ENCODE data around the gene RAD52.
A peak's percentile ranks its signal among the peaks of the same experiment; 100 is the strongest.
"Not testable (repeated sequence)": the region's sequence is repeated elsewhere in the genome, so short reads cannot be mapped to it uniquely, and the experiment has no call there.

RAD52 gene

DNA sequence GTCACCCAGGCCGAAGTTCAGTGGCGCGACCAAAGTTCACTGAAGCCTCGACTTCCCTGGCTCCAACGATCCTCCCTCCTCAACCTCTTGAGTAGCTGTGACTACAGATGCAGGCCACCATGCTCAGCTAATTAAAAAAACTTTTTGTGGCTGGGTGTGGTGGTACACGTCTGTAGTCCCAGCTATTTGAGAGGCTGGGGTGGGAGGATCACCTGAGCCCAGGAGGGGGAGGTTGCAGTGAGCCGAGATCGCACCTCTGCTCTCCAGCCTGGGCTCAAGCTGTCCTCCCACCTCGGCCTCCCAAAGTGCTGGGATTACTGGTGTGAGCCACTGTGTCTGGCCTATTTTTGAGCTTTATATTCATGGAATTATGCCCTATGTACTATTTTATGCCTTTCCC lies 18.1 kb upstream of the RAD52 start:
- no peak for DNase-seq (ENCODE audit: low read depth)

DNA sequence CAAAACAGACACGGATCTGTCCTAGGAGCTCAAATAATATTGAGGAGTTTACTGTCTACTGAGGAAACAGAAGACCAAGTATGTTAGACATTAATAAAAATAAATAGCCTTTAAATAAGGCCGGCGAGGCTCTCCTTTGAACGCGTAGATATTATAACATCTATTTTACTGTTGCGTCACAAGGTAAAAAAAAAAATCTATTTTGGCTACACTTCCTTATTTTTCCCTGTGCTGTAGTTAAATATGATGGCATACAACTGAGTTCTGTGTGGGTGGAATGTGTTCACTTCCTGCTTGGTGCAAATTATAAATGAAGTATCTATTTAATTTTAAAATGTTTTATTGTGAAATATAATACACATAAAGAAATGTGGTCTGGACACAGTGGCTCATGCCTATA lies 17.2 kb upstream of the RAD52 start:
- DNase-seq (ENCODE audit: low read depth), result no peak

- no peak for DNase-seq (ENCODE audit: low read depth)
Observed at GRCh38 chr12:958588-959123, 9.2 kb upstream of the RAD52 start.

DNA sequence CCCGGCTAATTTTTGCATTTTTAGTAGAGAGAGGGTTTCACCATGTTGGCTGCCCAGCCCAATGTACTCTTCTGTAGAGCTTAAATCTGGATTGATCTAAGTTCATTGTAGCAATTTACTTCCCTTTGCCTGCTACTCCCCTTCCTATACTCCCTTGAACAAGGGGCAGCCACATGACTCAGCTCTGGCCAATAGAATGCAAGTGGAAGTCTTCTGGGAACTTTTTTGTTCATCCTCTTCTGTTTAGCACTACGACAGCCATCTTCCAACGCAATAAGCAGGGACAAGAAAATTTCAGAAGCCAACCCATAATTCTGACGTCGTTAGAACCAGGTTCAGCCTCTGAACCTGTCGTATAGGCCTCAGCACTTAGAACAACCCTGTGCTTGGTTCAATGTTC lies 6.4 kb upstream of the RAD52 start:
- DNase-seq (ENCODE audit: low read depth), result no peak

DNA sequence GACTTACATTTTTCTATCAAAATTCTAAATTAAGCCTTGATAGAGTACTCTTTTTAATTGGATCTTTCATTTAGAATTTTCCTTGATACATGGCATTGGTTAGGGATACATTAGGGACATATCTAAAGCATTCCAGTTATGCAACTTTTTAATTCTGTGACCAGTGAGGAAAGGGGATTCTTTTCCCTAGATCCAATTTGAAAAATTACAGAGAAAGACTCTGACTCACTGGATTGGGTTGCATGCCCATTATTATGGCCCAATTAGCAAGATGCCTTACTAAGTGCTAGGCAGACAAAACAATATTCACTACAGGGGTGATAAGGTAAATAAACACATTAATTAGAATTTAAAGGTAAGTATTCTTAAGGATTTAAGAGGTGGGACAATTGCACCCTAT lies 5.2 kb upstream of the RAD52 start:
- no peak for DNase-seq (ENCODE audit: low read depth)

- no peak for DNase-seq (ENCODE audit: low read depth)
Observed at GRCh38 chr12:953776-954175, 4.3 kb upstream of the RAD52 start.

DNA sequence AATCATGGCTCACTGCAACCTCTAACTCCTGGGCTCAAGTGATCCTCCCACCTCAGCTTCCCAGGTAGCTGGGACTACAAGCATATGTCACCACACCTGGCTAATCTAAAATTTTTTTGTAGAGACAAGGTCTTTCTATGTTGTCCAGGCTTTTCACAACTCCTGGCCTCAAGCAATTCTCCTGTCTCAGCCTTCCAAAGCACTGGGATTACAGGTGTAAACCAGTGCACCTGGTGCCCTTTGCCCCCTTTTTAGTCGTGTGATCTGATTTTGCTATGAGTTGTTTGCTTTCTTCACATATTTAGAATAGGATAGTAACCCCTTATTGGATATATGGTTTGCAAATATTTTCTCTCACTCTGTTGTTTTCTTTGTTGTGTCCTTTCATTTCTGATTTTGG lies 1.7 kb upstream of the RAD52 start:
- no peak for DNase-seq (ENCODE audit: low read depth)

DNA sequence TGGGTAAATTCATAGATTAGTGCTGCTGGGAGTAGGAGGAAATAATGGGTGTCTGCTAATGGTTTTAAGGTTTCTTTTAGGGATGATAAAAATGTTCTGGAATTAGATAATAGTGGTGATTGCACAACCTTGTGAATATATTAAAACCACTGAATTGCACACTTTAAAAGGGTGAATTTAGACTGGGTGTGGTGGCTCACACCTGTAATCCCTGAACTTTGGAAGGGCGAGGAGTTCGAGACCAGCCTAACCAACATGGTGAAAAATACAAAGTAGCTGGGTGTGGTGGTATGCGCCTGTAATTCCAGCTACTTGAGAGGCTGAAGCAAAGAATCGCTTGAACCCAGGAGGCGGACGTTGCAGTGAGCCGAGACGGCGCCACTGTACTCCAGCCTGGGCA lies 1.3 kb downstream of the RAD52 start:
- no peak for DNase-seq (ENCODE audit: low read depth)

DNA sequence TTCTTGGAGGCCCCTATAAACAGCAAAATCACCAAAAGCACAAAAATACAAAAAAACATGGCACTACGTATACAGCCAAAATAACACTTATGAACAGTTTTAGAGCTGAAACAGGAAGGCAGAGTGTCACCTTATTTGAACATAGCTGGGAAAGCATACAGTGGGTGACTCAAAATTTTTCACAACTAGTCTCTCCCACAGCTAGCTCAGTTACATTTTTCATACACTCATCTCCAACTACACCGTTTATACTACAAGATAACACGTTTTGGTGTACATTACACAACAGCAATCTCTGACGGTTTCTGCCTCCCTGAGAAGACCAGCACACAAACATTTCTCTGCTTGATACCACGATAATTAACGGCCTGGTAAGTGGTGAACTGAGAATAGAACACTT lies 2.9 kb downstream of the RAD52 start:
- DNase-seq (ENCODE audit: low read depth), result no peak

- no peak for DNase-seq (ENCODE audit: low read depth)
Observed at GRCh38 chr12:946212-946611, 3.3 kb downstream of the RAD52 start.

DNA sequence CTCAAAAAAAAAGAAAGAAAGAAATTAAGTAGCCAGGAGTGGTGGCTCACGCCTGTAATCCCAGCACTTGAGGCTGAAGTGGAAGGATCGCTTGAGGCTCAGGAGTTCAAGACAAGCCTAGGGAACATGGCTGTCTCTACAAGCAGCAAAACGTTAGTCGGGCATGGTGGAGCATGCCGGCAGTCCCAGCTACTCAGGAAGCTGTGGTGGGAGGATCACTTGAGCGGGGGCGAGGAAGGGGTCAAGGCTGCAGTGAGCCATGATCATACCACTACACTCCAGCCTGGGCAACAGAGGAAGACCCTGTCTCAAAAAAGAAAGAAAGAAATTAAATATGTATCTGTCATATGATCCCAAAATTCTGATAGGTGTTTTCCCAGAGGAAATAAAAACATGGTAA lies 5.3 kb downstream of the RAD52 start:
- DNase-seq (ENCODE audit: low read depth), result no peak

DNA sequence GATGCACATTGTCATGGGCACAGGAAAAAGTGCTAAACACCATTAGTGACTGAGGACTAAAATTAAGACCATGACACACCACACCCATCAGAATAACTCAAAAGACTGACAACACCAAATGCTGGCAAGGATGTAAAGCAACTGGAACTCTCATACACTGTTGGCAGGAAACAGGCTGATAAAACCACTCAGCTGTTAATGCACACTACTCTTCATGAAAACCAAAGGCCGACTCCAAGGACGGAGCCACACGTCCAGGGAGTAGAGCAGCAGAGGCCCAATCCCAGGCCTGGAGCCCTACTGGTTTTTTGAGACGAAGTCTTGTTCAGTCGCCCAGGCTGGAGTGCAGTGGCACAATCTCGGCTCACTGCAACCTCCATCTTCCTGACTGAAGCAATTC lies 6.4 kb downstream of the RAD52 start:
- DNase-seq (ENCODE audit: low read depth), result no peak

- no peak for DNase-seq (ENCODE audit: low read depth)
Observed at GRCh38 chr12:938810-939209, 10.7 kb downstream of the RAD52 start.

DNA sequence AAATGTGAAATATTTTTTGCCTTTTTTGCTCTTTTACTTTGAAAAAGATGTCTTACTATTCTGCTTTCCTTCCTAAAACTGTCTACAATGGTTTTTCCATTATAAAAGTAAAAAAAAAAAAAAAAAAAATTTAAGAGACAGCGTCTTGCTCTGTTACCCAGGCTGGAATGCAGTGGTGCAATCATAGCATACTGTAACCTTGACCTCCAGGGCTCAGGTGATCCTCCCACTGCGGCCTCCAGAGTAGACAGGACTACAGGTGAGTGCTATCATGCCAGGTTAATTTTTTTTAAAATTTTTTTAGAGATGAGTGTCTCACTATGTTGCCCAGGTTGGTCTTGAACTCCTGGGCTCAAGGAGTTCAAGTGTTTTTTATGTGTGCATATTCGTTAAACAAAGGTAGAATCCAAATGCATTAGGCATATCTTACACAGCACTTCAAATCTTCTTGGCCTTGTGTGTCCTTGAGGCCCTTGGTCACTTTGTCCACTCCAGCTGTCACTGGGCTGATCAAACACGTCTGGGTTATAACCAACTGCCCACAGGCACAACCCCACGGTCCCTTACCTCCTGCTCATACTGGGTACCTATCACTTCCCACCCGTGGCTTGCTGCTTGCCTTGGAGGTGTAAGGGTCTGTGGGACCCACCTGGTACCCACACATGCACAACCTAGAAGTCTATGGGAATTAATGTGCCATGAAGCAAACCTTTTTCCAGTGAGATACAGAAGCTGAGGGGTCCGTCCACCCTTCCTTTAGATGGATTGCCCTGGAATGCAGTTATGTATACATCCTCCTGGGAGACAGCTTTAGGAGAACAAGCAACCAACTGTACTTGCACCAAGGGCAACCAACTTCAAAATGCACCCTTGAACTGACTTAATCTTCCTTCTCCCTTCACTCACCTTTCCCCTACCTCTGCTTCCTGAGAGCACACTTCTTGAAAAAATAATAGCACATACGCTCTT lies 12.8 kb downstream of the RAD52 start:
- DNase-seq (ENCODE audit: low read depth), result no peak

DNA sequence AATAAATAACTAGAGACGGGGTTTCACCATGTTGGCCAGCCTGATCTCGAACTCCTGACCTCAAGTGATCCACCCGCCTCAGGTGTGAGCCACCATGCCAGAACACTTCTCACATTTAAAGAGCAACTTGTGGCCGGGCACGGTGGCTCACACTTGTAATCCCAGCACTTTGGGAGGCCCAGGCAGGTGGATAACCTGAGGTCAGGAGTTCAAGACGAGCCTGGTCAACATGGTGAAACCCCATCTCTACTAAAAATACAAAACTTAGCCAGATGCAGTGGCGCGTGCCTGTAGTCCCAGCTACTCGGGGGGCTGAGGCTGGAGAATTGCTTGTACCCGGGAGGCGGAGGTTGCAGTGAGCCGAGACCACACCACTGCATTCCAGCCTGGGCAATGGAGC lies 13.6 kb downstream of the RAD52 start:
- not testable (repeated sequence) for DNase-seq (ENCODE audit: low read depth)

DNA sequence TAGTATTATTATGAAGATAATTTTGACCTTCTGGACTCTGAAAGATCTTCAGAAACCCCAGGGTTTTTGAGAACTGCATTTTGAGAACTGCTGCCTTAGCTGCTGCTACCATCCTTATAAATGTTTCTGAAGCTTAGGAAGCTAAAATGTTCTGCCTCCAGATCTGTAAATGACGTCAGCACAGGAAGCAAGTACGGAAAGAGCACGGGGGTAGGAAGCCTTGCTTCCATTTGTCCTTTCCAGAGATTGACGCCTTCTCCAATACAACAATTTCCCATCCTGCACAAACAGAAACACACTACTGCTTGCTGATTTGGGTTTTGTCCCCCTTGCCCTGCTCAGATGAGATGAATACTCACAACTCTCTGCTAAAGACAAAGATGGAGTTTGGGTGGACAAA lies 17.9 kb downstream of the RAD52 start:
- DNase-seq (ENCODE audit: low read depth), result no peak

DNA sequence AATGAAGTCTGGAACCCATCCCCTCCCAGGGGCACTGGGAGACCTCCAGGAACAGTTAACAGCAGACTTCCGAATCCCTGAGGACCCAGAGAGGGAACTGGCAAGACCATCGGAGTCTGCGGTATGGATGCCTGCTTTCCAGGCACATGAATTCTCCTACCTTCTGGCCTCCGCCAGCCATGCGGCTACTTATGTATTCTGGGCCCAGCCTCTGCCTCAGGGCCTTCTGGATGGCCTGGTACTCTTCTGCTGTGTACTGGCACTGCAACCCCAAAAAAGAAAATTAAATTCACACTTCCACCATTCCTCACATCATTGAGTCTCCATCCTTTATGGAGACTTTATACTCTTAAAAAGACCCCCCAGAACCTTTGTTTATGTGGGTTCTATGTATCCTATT lies 18.4 kb downstream of the RAD52 start:
- no peak for DNase-seq (ENCODE audit: low read depth)

GRCh38 chr12:926641-927040 lies 22.9 kb downstream of the RAD52 start:
- DNase-seq (ENCODE audit: low read depth), result no peak

DNA sequence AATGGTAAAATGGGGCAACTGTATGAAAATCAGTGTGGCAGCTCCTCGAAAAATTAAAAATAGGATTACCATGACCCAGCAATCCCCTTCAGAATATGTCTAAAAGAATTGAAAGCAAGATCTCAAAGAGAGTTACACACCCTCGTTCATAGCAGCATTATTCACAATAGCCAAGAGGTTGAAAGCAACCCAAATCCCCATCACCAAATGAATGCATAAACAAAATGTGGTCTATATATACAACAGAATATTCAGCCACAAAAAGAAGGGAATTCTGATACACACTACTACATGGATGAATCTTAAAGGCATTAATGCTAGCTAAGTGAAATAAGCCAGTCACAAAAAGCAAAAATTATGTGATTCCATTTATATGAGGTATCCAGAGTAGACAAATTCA lies 27.2 kb downstream of the RAD52 start:
- DNase-seq (ENCODE audit: low read depth), result no peak

- no peak for DNase-seq (ENCODE audit: low read depth)
Observed at GRCh38 chr12:920676-921075, 28.8 kb downstream of the RAD52 start.

- no peak for DNase-seq (ENCODE audit: low read depth)
Observed at GRCh38 chr12:916712-917445, 32.6 kb downstream of the RAD52 start.

DNA sequence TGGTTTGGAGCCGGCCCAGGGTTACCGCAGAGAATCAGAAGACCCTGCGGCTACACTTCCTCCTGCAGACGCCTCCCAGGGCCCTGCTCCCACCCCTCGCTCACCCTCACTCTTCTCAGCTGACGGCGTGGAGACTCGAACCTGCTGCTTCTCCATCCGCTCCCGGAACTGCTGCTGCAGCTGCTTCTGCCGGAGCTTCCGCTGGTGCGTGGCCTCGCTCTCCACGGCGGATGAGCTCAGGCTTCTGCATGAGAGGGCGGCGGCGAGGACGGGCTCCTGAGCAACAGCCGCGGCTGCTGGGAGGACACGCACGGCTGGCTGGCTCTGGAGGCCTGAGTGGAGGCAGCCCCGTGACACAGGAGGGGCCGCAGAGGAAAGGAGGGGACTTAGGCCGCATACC lies 33.3 kb downstream of the RAD52 start:
- DNase-seq (ENCODE audit: low read depth), result peak; percentile 5

DNA sequence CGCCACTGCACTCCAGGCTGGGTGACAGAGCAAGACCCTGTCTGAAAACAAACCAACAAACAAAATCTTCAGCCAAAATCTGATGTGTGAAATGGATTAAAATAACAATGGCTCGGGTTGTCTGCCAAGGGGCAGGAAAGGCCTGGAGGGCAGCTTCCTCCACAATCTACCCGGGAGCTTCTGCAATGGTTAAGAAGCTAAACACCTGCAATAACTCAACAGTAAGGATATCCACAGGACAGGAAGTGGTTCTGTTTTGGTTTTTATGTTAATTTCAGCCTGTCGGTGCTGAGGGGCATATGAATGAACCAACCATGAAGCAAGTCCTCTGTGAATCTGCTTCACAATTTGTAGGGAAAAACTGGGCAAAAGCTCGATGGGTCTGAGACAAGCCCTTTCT lies 34.4 kb downstream of the RAD52 start:
- no peak for DNase-seq (ENCODE audit: low read depth)
